KMS-11 (cell line): ENCODE data around the gene MPPED1.

Source experiments
- H2AFZ ChIP-seq: fragments of 200-600 bp; sonication (generic); 2 replicates; pipeline ENCODE4 v1.6.1; 2016; ENCODE audit warnings: antibody characterized with exemption, mixed run types, low read depth
- H3K27ac ChIP-seq: fragments of 200-600 bp; sonication (generic); 2 replicates; pipeline ENCODE4 v1.6.1; 2016; ENCODE audit warnings: mild to moderate bottlenecking, mixed run types
- H3K27me3 ChIP-seq: fragments of 200-600 bp; sonication (generic); 2 replicates; pipeline ENCODE4 v1.6.1; 2017; ENCODE audit warnings: mild to moderate bottlenecking, low read depth, mixed run types, moderate library complexity; ENCODE audit not compliant: insufficient read depth
- H3K36me3 ChIP-seq: fragments of 200-600 bp; sonication (generic); 2 replicates; pipeline ENCODE4 v1.6.1; 2017; ENCODE audit warnings: mild to moderate bottlenecking, mixed run types; ENCODE audit not compliant: insufficient read depth
- H3K4me1 ChIP-seq: fragments of 200-600 bp; sonication (generic); 2 replicates; pipeline ENCODE4 v1.6.1; 2016; ENCODE audit warnings: mild to moderate bottlenecking, low read depth, mixed run types; ENCODE audit not compliant: poor library complexity, severe bottlenecking
- H3K4me2 ChIP-seq: fragments of 200-600 bp; sonication (generic); 2 replicates; pipeline ENCODE4 v1.7.0; 2016; ENCODE audit warnings: mild to moderate bottlenecking, mixed run types
- H3K4me3 ChIP-seq: fragments of 200-600 bp; sonication (generic); IDR thresholded peaks from 2 replicates; pipeline ENCODE4 v1.6.1; 2017; ENCODE audit warnings: low read depth, low read length, mixed read lengths; ENCODE audit not compliant: insufficient read depth
- H3K79me2 ChIP-seq: fragments of 200-600 bp; sonication (generic); 2 replicates; pipeline ENCODE4 v1.6.1; 2016; ENCODE audit warnings: low read depth, mixed run types; ENCODE audit not compliant: insufficient read depth
- H3K9ac ChIP-seq: fragments of 200-600 bp; sonication (generic); 2 replicates; pipeline ENCODE4 v1.6.1; 2016; ENCODE audit warnings: mild to moderate bottlenecking, mixed run types
- H4K20me1 ChIP-seq: fragments of 200-600 bp; sonication (generic); 2 replicates; pipeline ENCODE4 v1.6.1; 2016; ENCODE audit warnings: mild to moderate bottlenecking, mixed run types; ENCODE audit not compliant: insufficient read depth
- CTCF ChIP-seq: fragments of 200-600 bp; sonication (generic); conservative IDR thresholded peaks from 2 replicates; pipeline ENCODE4 v1.6.1; 2017; ENCODE audit warnings: low read depth, mild to moderate bottlenecking, antibody characterized with exemption, low read length, moderate library complexity, mixed read lengths

MPPED1 gene

GRCh38 chr22:43515902-43516301, 104.1 kb downstream of the MPPED1 start:
- Histone ChIP-seq H3K79me2 (no peaks in the 10 kb centered on the region), H4K20me1 (no peaks in the 10 kb centered on the region), H2AFZ (no peak overlapping the region), H3K4me1 (no peaks in the 10 kb centered on the region), H3K4me2 (no peak overlapping the region), H3K27me3 (peaks cover 18% of the 10 kb centered on the region), H3K27ac (no peak overlapping the region), H3K9ac (no peak overlapping the region), H3K4me3 (no peak overlapping the region), H3K36me3 (no peaks in the 10 kb centered on the region)
- TF ChIP-seq CTCF, result no peak

GRCh38 chr22:43516386-43516785, 104.6 kb downstream of the MPPED1 start:
- H3K36me3 ChIP-seq, result no peaks in the 10 kb centered on the region
- no peaks in the 10 kb centered on the region for H4K20me1 ChIP-seq
- H3K27me3 ChIP-seq, result peaks cover 21% of the 10 kb centered on the region
- H3K4me1 ChIP-seq, result no peaks in the 10 kb centered on the region
- no peak overlapping the region for H3K27ac ChIP-seq
- TF ChIP-seq CTCF, result no peak
- H3K79me2 ChIP-seq, result no peaks in the 10 kb centered on the region
- no peak overlapping the region for H3K4me3 ChIP-seq
- no peak overlapping the region for H3K9ac ChIP-seq
- H2AFZ ChIP-seq, result no peak overlapping the region
- H3K4me2 ChIP-seq, result no peak overlapping the region

GRCh38 chr22:43516996-43517635, 105.3 kb downstream of the MPPED1 start:
- Histone ChIP-seq H3K4me3 (no peak overlapping the region), H3K4me2 (no peak overlapping the region), H3K27ac (no peak overlapping the region), H2AFZ (no peak overlapping the region), H3K4me1 (no peaks in the 10 kb centered on the region), H4K20me1 (no peaks in the 10 kb centered on the region), H3K79me2 (no peaks in the 10 kb centered on the region), H3K36me3 (no peaks in the 10 kb centered on the region), H3K27me3 (peaks cover 21% of the 10 kb centered on the region), H3K9ac (no peak overlapping the region)
- no peak for TF ChIP-seq CTCF

GRCh38 chr22:43520632-43521039, 108.8 kb downstream of the MPPED1 start:
- TF ChIP-seq CTCF, result no peak
- H2AFZ ChIP-seq, result no peak overlapping the region
- no peak overlapping the region for H3K9ac ChIP-seq
- no peaks in the 10 kb centered on the region for H3K4me1 ChIP-seq
- H3K4me3 ChIP-seq, result no peak overlapping the region
- H4K20me1 ChIP-seq, result no peaks in the 10 kb centered on the region
- no peaks in the 10 kb centered on the region for H3K79me2 ChIP-seq
- no peaks in the 10 kb centered on the region for H3K36me3 ChIP-seq
- no peak overlapping the region for H3K27ac ChIP-seq
- no peak overlapping the region for H3K4me2 ChIP-seq
- peaks cover 21% of the 10 kb centered on the region for H3K27me3 ChIP-seq
